CD4-positive, alpha-beta T cell treated with Interleukin-17A for 1 hour (primary cell): ENCODE data around the gene KCNN4.
"Not testable (repeated sequence)": the region's sequence is repeated elsewhere in the genome, so short reads cannot be mapped to it uniquely, and the experiment has no call there.

Experiments
- DNase-seq: peaks from one replicate; pipeline ENCODE4 v3.0.0-alpha.2; 2020

The KCNN4 gene

DNA sequence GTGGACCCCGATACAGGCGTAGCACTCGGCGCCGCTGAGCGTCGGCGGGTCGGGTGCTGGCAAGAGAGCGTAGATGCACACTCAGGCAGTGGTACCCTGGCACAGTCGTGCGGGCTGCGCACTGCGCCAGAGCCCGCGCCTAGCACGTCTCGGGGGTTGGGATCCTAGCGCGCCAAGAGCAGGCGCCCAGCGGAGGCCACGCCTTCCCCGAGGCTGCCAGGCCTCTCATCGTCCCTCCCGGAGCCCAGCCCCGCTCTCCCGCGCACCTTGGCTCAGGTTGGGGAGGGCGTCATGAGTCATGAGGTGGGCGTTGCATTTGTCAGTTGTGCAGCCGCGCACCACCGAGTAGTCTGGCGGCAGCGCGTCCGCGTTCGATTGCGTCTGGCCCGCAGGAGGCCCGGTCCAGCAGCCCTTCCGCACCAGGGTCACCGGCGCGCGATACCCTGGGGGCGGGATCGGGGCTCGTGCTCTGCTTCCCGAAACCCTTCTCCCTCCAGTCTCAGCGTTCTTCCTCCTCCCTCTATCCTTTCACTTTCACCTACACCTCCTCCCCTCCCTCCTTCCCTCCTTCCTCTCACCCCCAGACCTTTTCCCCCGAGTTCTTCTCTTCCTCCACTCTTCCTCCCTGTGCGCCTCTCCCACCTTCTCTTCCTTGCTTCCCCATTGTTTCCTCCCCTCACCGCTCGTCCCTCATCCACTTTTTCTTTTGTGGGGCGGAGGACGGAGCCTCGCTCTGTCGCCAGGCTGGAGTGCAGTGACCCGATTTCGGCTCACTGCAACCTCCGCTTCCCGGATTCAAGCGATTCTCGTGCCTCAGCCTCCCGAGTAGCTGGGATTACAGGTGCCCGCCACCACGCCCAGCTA is 18.0 kb upstream of the KCNN4 start:
- DNase-seq, result peak; percentile 47

DNA sequence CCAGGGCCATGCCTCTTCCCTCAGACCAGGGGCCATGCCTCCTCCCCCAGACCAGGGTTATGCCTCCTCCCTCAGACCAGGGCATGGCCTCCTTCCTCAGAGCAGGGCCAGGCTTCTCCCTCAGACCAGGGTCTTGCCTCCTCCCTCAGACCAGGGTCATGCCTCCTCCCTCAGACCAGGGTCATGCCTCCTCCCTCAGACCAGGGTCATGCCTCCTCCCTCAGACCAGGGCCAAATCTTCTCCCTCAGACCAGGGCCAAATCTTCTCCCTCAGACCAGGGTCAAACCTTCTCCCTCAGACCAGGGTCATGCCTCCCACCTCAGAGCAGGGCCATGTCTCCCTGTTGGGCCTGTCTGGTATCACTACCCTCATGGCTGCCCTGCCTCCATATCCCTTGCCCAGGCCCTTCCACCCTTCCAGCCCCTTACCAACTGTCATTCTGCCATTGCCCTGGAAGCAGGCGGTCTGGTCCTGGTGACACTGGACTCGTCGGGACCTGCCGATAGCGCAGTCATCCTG is 17.3 kb upstream of the KCNN4 start:
- no peak for DNase-seq

DNA sequence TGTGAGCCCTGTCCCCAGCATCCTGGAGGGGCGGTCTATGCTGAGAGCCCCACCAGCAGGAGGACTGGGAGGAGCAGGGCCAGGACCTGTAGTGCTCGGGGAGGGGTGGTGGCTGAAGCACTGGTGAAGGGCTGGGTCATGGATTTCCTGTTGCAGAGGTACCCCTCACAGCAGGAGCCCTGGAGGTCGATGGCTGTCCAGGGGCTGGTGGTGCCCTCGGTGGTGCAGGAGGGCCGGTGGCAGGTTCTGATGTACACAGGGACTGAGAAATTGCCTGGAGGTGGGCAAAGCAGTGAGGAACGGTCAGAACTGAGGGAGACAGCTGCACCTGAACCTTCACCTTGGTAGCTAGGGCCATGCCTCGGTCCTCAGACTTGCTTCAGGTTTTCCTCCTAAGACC is 16.8 kb upstream of the KCNN4 start:
- no peak for DNase-seq

DNA sequence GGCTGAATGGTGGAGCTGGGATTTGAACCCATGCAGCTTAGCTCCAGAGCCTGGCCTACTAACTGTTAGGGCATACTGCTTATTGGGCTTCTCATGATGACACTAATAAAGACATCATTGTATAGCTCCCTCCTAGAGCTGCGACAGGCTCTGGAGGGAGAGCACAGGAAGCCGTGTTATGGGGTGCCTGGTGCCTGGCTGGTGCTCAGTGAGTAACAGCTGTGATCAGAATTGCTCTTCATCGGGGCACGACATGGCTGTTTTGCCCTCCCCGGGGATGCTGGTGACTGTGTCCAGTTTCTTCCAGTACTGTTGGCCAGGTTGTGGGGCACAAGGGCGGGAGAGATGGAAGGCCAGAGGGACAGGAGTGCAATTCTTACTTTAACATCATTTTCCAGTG is 16.3 kb upstream of the KCNN4 start:
- no peak for DNase-seq

DNA sequence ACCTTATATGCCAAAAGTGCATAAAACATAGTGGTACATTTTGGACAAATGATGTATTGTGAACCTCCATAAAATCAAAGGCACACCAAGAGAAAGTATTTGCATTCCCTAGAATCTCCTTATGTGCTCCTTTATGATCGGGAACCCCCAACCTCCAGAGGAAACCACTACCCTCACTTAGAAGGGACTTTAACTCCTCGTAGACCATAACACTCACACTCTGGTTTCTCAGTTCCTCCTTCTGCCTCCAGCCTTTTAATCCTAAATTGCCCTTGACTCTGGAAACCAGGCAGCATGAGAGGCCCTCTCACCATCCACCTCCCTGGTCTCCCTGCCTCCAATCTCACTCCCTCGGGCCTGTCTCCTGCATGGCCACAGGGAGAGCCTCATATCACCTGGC is 9.8 kb upstream of the KCNN4 start:
- no peak for DNase-seq

DNA sequence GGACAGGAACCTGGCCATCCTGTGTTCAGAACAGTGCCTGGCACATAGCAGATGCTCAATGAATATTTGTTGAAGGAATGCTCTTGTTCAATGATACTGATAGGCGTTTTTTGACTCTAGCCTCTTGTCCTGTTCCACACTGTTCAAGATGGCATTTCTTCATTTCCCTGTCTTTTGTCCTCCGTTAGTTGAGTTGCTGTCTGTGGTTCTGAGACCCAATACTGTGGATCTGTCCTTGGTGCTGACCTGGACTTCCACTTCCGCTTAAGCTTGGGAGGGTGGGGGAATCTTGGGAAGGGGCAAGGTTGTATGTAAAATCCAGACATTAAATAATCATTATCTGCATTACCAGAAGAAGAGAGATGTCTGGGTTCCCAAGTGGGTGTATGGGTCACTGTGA is 8.3 kb upstream of the KCNN4 start:
- DNase-seq, result no peak

DNA sequence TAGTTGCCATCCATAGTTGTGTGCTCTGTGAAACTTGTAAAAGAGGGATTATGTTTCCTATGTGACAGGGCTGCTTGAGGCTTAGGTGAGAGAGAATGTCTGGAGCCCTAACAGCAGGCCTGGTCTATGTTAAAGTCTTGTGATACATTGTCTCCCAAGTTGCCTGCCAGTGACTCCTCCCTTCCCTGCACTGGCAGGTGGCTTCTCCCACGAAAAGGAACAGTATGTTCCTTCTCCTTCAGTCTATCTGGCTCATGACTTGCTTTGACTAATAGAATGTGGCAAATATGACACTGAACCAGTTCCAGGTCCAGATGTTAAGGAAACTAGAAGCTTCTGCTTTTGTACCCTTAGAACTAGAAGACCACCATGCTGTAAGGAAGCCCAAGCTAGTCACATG is 5.9 kb upstream of the KCNN4 start:
- no peak for DNase-seq

DNA sequence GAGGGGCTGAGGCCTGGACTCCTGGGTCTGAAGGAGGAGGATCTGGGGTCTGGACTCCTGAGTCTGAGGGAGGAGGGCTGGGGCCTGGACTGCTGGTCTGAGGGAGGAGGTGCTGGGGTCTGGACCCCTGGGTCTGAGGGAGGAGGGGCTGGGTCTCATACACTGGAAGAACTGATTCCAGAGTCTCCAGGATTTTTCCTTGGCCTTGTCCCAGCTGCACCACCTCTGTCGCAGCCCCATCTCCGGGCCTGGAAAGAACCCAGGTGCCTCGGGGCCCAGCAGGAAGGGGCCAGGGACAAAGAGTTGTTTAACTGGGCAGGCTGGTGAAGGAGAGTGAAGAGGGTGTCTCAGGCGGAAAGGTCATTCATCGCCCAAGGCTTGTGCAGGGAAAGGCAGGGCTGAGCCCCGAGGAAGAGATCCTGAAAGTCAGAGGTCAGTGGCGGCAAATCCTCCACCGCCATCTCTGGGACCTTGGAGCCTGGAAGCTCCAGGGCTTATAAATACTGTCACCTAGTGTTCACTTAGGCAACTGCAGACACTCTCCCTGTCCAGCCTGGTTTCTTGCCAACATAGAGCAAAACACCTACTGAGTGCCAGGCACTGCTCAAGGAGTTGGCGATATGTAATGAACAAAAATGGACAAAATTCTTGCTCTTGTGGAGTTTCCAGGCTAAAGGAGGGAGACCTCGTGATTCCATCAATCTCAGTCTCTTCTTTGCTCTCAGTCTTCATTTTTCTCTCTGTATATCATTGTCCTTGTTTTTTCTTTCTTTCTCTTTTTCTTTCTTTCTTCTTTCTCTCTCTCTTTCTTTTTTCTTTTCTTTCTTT is 4.4 kb upstream of the KCNN4 start:
- peak; percentile 82 for DNase-seq

DNA sequence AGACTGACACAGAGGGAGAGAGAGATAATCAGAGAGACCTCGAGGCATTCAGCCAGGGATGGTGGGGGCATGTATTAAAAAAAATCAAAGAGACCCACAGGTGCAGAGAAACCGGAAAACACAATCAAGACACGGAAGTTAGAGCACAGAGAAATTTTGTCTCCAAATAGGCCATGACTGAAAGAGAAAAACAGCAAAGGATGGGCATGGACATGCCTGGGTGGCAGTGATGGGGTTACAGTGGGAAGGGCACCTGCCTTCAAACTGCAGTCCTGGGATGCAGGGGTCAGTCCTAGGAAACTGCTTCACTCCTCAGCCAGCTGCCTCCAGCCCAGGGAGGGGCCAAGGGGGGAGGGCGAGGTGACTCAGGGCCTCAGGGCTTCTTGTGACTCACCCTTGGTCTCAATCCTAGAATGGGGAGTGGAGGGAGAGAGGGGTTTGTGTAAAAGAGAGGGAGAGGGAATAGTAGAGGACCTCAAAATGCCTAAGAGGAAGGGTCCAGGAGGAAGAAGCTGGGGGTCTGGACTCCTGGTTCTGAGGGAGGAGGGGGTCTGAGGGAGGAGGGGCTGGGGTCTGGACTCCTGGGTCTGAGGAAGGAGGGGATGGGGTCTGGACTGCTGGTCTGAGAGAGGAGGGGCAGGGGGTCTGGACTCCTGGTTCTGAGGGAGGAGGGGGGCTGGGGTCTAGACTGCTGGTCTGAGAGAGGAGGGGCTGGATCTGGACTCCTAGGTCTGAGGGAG is 3.6 kb upstream of the KCNN4 start:
- peak; percentile 57 for DNase-seq

DNA sequence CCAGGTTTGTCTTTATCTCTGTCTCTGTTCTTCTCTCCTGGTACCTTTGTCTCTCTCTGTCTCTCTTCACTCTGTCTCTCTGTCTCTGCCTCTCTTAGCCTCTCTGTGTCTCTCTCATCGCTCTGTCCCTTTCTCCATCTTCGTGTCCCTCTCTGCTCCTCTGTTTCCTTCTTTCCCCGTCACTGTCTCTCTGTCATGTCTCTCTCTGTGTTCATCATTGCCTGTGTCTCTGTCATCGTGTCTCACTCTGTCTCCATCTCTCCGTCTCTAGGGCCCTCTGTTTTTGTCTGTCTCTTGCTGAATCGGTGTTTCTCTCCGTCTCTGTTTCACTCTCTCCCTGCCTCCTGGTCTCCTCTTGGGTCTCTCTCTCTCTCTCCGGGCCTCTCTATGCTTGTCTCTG is 2.9 kb upstream of the KCNN4 start:
- DNase-seq, result no peak

DNA sequence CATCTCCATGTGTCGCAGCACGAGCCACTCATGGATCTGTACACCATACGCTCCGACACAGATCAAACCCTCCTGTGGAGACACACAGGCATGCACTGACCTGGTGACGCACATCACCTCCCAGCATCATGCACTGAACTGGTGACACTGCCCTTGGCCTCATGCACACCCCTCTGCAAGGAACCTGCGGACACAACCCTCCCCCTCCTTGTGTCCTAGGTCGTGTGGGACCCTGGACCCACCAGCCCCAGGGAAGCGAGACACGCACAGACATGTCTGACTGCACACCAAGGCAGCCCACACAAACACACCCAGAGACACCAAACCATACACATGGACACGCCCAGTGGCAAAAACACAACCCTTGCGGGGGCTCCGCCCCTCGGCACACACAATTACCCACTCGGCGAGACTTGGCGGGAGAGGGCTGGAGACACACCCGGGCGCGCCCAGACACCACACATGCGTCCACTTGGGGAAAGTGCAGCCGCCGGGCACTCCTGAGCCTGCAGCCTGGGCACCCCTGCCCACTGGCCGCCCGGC is 2.0 kb upstream of the KCNN4 start:
- peak; percentile 37 for DNase-seq

DNA sequence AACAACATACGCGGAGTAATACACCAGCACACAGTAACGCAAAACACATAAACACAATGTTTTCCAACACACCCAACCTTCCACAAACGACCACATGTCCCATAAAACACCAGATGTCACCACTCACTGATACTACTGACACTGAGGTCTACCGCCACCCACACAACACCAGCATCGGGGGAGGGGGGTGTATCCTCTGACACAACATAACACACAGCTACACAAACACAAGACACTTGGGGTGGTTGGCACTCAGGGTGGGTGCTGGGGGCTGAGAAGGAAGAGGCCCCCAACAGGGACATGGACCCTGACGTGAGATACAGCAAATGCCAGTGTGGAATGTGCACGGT is 1.5 kb upstream of the KCNN4 start:
- DNase-seq, result peak; percentile 29

DNA sequence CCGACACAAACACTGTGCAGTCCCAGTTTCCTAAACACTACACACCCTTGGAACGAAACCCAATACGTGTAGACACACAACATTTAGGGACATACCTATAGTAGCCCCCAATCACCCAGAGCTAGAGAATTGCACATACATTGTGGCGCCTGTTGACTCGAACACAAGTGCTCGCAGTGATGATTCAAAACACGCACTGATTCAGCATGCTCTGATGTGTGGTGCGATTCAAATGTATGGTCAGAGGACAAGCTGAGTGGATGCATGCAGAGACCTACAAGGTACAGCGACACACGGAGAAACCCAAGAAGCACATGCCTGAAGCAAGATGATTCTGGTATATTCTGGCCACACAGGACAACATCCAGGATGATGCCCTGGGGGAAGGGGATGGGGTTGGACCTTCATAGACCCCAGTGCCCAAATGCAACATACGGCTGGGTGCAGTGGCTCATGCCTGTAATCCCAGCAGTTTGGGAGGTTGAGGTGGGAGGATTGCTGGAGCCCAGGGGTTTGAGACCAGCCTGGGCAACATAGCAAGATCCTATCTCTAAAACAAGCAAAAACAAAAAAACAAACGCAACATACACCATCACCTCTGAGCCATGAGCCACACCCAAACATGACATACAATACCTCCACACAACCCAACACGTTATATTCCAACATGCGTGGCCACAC is 997 bp upstream of the KCNN4 start:
- no peak for DNase-seq

DNA sequence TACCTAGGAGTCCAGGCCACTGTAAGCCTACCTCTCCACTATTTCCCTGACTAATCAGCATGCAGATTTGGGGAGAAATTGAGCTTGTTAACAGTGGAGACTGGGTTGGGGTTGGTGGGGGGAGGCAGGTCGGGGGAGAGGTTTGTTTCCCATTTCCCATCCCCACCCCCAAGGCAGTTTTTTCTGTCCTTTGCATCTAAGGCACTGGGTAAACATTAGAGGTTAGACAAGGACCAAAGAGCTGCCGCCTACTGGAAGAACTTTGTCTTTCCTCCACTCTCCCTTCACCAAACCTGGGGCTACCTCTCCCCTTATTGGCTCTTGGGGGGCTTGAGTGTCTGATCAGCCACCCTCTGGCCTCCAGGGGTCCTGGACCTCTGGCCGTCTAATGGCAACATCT is 953 bp downstream of the KCNN4 start:
- DNase-seq, result peak; percentile 34

DNA sequence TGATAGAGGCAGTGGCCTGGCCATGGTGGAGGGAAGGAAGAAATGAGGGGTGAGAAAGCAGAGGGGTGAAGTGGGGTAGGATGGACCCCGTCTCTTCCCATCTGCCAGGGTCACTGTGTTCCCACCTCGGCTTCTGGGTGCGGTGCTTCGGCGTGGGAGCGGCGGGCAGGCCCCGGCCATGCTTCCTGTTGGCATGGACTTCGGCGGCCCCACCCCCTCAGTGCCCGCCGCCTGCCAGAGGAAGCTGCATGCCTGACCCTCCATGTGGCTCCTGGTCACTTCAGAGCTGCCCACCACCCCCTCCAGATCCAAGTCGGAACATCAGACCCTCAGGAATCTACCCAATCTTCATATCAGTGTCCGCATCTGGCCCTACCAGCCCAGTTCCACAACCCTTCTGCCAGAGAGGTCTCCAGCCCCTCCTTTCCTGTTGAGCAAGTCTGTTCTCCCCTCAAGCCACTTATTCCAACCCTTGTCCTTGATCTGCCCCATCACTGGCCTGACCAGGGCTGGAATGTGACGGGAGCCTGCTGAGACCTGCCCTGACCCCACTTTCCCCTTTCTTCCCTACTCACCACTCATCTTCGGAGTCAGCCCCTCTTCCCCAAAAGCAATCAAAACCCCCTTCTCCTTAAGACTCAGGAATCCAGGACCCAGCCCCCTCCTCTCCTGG is 1.5 kb downstream of the KCNN4 start:
- DNase-seq, result no peak

DNA sequence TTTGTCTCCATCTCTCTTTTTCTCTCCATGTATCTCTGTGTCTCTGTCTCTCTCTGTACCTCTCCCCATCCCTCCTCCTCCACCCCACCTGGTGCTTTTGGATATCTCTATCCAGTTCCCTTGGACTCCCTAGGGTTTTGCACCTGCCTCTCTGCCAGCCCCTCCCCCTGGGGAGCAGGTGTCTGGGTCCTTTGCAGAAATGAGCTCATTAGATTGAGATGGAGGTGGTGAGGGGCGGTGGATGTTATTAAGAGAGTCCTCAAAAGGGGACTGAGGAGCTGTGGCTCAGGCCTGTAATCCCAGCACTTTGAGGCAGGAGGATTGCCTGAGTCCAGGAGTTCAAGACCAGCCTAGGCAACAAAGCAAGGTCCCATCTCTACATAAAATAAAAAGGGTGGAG is 2.1 kb downstream of the KCNN4 start:
- DNase-seq, result no peak

DNA sequence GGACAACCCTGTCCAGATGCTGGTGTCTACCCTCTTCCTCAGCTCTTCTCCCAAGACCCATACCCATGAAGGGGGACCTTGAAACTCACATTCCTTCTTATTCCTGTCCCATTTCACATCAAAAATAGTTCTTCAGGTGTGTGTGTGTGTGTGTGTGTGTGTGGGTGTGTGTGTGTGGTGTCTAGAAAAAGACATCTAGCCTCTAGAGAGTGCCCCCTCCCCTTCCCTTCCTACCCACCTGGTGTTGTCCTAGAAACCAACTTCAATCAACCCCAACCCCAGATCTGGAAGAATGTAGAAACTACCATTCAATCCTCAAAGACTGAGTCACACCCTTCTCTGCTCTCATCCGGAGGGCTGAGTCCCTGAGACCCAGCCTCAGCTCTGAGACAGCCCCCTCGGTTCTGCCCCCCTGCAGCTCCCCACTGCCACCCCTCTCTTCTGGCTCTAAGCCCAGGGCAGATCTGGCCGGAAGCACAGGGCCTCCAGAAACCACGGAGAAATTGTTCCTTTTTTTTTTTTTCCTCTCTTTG is 3.5 kb downstream of the KCNN4 start:
- DNase-seq, result peak; percentile 74

DNA sequence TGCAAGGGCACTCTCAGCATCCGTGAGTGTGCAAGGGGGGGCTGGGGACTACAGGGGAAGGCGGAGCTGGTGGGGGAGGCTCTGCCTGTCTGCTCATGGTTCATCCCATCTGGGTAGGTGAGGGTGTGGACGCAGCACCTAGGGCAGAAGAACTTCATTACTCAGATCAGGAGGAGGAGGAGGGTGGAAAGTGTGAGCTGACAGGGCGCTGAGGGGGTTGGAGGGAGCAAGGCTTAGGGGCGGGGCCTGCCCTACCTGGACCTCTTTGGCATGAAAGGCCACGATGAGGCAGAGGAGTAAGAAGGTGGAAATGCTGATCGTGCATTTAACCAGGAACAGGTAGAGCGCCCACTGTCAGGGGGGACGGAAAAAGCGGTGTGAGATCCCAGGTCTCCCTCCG is 4.5 kb downstream of the KCNN4 start:
- DNase-seq, result peak; percentile 23

DNA sequence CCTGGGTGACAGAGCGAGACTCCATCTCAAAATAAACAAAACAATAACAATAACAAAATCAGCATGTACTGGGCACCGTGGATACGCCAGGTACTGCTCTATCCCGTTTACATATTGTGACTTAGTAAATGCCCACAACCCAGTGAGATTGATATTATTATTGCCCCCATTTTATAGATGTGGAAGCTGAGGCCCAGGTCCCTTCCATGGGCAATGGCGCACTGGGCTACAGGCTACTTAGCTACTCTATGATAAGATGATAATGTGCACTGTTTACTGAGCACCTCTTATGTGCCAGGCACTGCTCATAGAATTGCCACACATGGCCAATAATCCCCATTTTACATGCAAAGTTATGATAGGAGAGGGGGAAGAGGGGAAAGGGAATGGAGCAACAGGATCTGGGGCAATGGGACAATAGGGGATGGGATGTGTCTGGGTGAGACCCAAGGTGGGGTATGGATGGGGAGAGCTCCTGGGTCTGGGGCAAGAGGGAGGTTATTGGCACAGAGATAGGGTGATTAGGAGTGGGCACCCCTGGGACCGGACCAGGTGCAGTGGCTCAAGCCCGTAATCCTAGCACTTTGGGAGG is 5.4 kb downstream of the KCNN4 start:
- DNase-seq, result no peak

DNA sequence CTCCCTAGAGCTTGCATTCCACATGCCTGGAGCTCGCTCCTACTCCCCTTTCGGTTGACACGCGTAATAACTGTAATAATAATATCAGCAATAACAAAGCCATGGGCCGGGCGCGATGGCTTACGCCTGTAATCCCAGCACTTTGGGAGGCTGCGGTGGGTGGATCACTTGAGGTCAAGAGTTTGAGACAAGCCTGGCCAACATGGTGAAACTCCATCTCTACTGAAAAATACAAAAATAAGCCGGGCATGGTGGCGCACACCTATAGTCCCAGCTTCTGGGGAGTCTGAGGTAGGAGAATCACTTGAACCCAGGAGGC is 5.9 kb downstream of the KCNN4 start:
- DNase-seq, result not testable (repeated sequence)
